Measurements from ENCODE around the gene TMEM178B. TPM values are rescaled to one million over a fixed set of nuclear protein-coding genes. Genes with fewer than 3 reads are reported as not detected.

Gene TMEM178B
- total RNA-seq, 1 experiment from 2014 or later, result 0.21 TPM

GRCh38 chr7:141198194-141198958, 124.5 kb downstream of the TMEM178B start:
- DNase-seq (ENCODE audit: low read depth, low spot score), result no peak
- in situ Hi-C loops (cut with HindIII; ENCODE audit: low pct_unique_long_range_greater_than_20kb, low sequenced_read_pairs), result no loop called here

GRCh38 chr7:141200191-141201108, 126.6 kb downstream of the TMEM178B start:
- in situ Hi-C loops (cut with HindIII; ENCODE audit: low pct_unique_long_range_greater_than_20kb, low sequenced_read_pairs), result no loop called here

GRCh38 chr7:141201145-141201885, 127.5 kb downstream of the TMEM178B start:
- in situ Hi-C loops (cut with HindIII; ENCODE audit: low pct_unique_long_range_greater_than_20kb, low sequenced_read_pairs), result no loop called here
- DNase-seq (ENCODE audit: low read depth, low spot score), result no peak

More at GRCh38 chr7:141200191-141201108, 126.6 kb downstream of the TMEM178B start:
- DNase-seq (ENCODE audit: low read depth, low spot score), result no peak

- no peak for DNase-seq (ENCODE audit: low read depth, low spot score)
- in situ Hi-C loops (cut with HindIII; ENCODE audit: low pct_unique_long_range_greater_than_20kb, low sequenced_read_pairs), result no loop called here
Measured at GRCh38 chr7:141202535-141202934, 128.7 kb downstream of the TMEM178B start.

GRCh38 chr7:141203177-141203576, 129.3 kb downstream of the TMEM178B start:
- in situ Hi-C loops (cut with HindIII; ENCODE audit: low pct_unique_long_range_greater_than_20kb, low sequenced_read_pairs), result no loop called here
- no peak for DNase-seq (ENCODE audit: low read depth, low spot score)

- in situ Hi-C loops (cut with HindIII; ENCODE audit: low pct_unique_long_range_greater_than_20kb, low sequenced_read_pairs), result no loop called here
- no peak for DNase-seq (ENCODE audit: low read depth, low spot score)
Measured at GRCh38 chr7:141203586-141203985, 129.7 kb downstream of the TMEM178B start.

GRCh38 chr7:141207661-141208060, 133.8 kb downstream of the TMEM178B start:
- no peak for DNase-seq (ENCODE audit: low read depth, low spot score)
- in situ Hi-C loops (cut with HindIII; ENCODE audit: low pct_unique_long_range_greater_than_20kb, low sequenced_read_pairs), result no loop called here

GRCh38 chr7:141208539-141208938, 134.7 kb downstream of the TMEM178B start:
- no peak for DNase-seq (ENCODE audit: low read depth, low spot score)
- in situ Hi-C loops (cut with HindIII; ENCODE audit: low pct_unique_long_range_greater_than_20kb, low sequenced_read_pairs), result no loop called here

- in situ Hi-C loops (cut with HindIII; ENCODE audit: low pct_unique_long_range_greater_than_20kb, low sequenced_read_pairs), result no loop called here
- no peak for DNase-seq (ENCODE audit: low read depth, low spot score)
Measured at GRCh38 chr7:141209454-141209853, 135.6 kb downstream of the TMEM178B start.

GRCh38 chr7:141210862-141211261, 137.0 kb downstream of the TMEM178B start:
- no peak for DNase-seq (ENCODE audit: low read depth, low spot score)
- in situ Hi-C loops (cut with HindIII; ENCODE audit: low pct_unique_long_range_greater_than_20kb, low sequenced_read_pairs), result no loop called here

- in situ Hi-C loops (cut with HindIII; ENCODE audit: low pct_unique_long_range_greater_than_20kb, low sequenced_read_pairs), result no loop called here
- no peak for DNase-seq (ENCODE audit: low read depth, low spot score)
Measured at GRCh38 chr7:141213226-141213625, 139.4 kb downstream of the TMEM178B start.

- in situ Hi-C loops (cut with HindIII; ENCODE audit: low pct_unique_long_range_greater_than_20kb, low sequenced_read_pairs), result no loop called here
- no peak for DNase-seq (ENCODE audit: low read depth, low spot score)
Measured at GRCh38 chr7:141217938-141218337, 144.1 kb downstream of the TMEM178B start.

GRCh38 chr7:141218941-141219340, 145.1 kb downstream of the TMEM178B start:
- no peak for DNase-seq (ENCODE audit: low read depth, low spot score)
- in situ Hi-C loops (cut with HindIII; ENCODE audit: low pct_unique_long_range_greater_than_20kb, low sequenced_read_pairs), result no loop called here

GRCh38 chr7:141220263-141220880, 146.5 kb downstream of the TMEM178B start:
- DNase-seq (ENCODE audit: low read depth, low spot score), result peak; percentile 78

GRCh38 chr7:141221007-141221612, 147.2 kb downstream of the TMEM178B start:
- peak; percentile 31 for DNase-seq (ENCODE audit: low read depth, low spot score)
- in situ Hi-C loops (cut with HindIII; ENCODE audit: low pct_unique_long_range_greater_than_20kb, low sequenced_read_pairs), result no loop called here

More at GRCh38 chr7:141220263-141220880, 146.5 kb downstream of the TMEM178B start:
- in situ Hi-C loops (cut with HindIII; ENCODE audit: low pct_unique_long_range_greater_than_20kb, low sequenced_read_pairs), result no loop called here

GRCh38 chr7:141225916-141226618, 152.2 kb downstream of the TMEM178B start:
- DNase-seq (ENCODE audit: low read depth, low spot score), result no peak
- in situ Hi-C loops (cut with HindIII; ENCODE audit: low pct_unique_long_range_greater_than_20kb, low sequenced_read_pairs), result no loop called here

- peak; percentile 49 for DNase-seq (ENCODE audit: low read depth, low spot score)
- in situ Hi-C loops (cut with HindIII; ENCODE audit: low pct_unique_long_range_greater_than_20kb, low sequenced_read_pairs), result no loop called here
Measured at GRCh38 chr7:141227454-141227853, 153.6 kb downstream of the TMEM178B start.
